ENCODE results near the gene CHRND.
A peak's percentile ranks its signal among the peaks of the same experiment; 100 is the strongest.
"Not testable (repeated sequence)": the region's sequence is repeated elsewhere in the genome, so short reads cannot be mapped to it uniquely, and the experiment has no call there.

Gene CHRND

GRCh38 chr2:232521959-232522622, 3.9 kb upstream of the CHRND start:
- intact Hi-C loops (cut with DNase I): loop anchor here (10.0 kb wide), 1 partner anchor 617 kb away; no protein-coding TSS in a partner anchor
- peak in 40 of 42 donors; percentile 35 to 88 (median 70) for DNase-seq

GRCh38 chr2:232522623-232523401, 3.1 kb upstream of the CHRND start:
- DNase-seq: no peak
- intact Hi-C loops (cut with DNase I): loop anchor here (10.0 kb wide), 1 partner anchor 618 kb away; no protein-coding TSS in a partner anchor

GRCh38 chr2:232523402-232523681, 2.6 kb upstream of the CHRND start:
- intact Hi-C loops (cut with DNase I): loop anchor here (10.0 kb wide), 1 partner anchor 619 kb away; no protein-coding TSS in a partner anchor
- DNase-seq: no peak

- peak in 40 of 42 donors; percentile 29 to 82 (median 58) for DNase-seq
- intact Hi-C loops (cut with DNase I): loop anchor here (10.0 kb wide), 1 partner anchor 619 kb away; no protein-coding TSS in a partner anchor
Measured at GRCh38 chr2:232523682-232524597, 2.0 kb upstream of the CHRND start.

GRCh38 chr2:232524771-232525170, 1.2 kb upstream of the CHRND start:
- intact Hi-C loops (cut with DNase I): loop anchor here (10.0 kb wide), 1 partner anchor 620 kb away; no protein-coding TSS in a partner anchor
- DNase-seq: no peak

GRCh38 chr2:232525199-232525598, 761 bp upstream of the CHRND start:
- no peak for DNase-seq
- intact Hi-C loops (cut with DNase I): loop anchor here (10.0 kb wide), 1 partner anchor 620 kb away; no protein-coding TSS in a partner anchor

GRCh38 chr2:232526372-232526941, 497 bp downstream of the CHRND start:
- no peak for DNase-seq
- intact Hi-C loops (cut with DNase I): loop anchor here (10.0 kb wide), 1 partner anchor 622 kb away; no protein-coding TSS in a partner anchor

GRCh38 chr2:232527905-232528470, 2.0 kb downstream of the CHRND start:
- DNase-seq: peak in 1 of 42 donors; percentile 19
- intact Hi-C loops (cut with DNase I): loop anchor here (10.0 kb wide), 1 partner anchor 623 kb away; no protein-coding TSS in a partner anchor

- DNase-seq: peak in 1 of 42 donors; percentile 24
- intact Hi-C loops (cut with DNase I): loop anchor here (10.0 kb wide), 1 partner anchor 624 kb away; no protein-coding TSS in a partner anchor
Measured at GRCh38 chr2:232528746-232529460, 2.9 kb downstream of the CHRND start.

GRCh38 chr2:232529806-232530547, 4.0 kb downstream of the CHRND start:
- intact Hi-C loops (cut with DNase I): loop anchor here (10.0 kb wide), 1 partner anchor 625 kb away; no protein-coding TSS in a partner anchor
- no peak for DNase-seq

- intact Hi-C loops (cut with DNase I): no loop called here
- peak in 2 of 42 donors; percentile 23 for DNase-seq
Measured at GRCh38 chr2:232530626-232531260, 4.8 kb downstream of the CHRND start.

GRCh38 chr2:232532419-232532818, 6.5 kb downstream of the CHRND start:
- intact Hi-C loops (cut with DNase I): no loop called here
- peak in 2 of 42 donors; percentile 8 to 24 for DNase-seq

- peak in 1 of 42 donors; percentile 4 for DNase-seq
- intact Hi-C loops (cut with DNase I): not testable (repeated sequence)
Measured at GRCh38 chr2:232532821-232533220, 6.9 kb downstream of the CHRND start.

- intact Hi-C loops (cut with DNase I): no loop called here
- DNase-seq: peak in 8 of 42 donors; percentile 4 to 27 (median 12)
Measured at GRCh38 chr2:232533944-232534710, 8.2 kb downstream of the CHRND start.

- DNase-seq: peak in 8 of 42 donors; percentile 2 to 13 (median 5)
- intact Hi-C loops (cut with DNase I): no loop called here
Measured at GRCh38 chr2:232534940-232535651, 9.1 kb downstream of the CHRND start.
